HEK293 (cell line): ENCODE measurements around the gene FAM228B.
A peak's percentile ranks its signal among the peaks of the same experiment; 100 is the strongest.

Experiments
- CTCF ChIA-PET: fragments of 350-600 bp; formaldehyde crosslinking; extraction: SDS; loops from one replicate; lab custom pipeline; 2021; ENCODE audit warnings: antibody characterized with exemption; lab: Yijun Ruan, JAX
- POLR2A ChIA-PET: fragments of 300-600 bp; formaldehyde crosslinking; extraction: SDS; loops from one replicate; lab custom pipeline; 2020; ENCODE audit warnings: antibody characterized with exemption, inconsistent platforms; lab: Yijun Ruan, JAX
- H3K27ac ChIP-seq: fragments of 200-500 bp; sonication (Bioruptor generic); 2 replicates; pipeline ENCODE4 v1.5.1; 2014; ENCODE audit warnings: low read depth, low read length, control low read depth, inconsistent platforms; ENCODE audit errors: extremely low read depth
- H3K36me3 ChIP-seq, 2 experiments: fragments of 200-500 bp in 1 of 2; sonication (Bioruptor generic) in 1 of 2; 1 replicate in 1 of 2; 2 replicates in 1 of 2; pipeline ENCODE4 v1.5.1; 2014 to 2017; ENCODE audit warnings: inconsistent platforms in 2 of 2, low read length in 2 of 2; ENCODE audit not compliant: control insufficient read depth in 2 of 2, insufficient read depth in 1 of 2
- H3K4me1 ChIP-seq: fragments of 200-500 bp; sonication (Bioruptor generic); 2 replicates; pipeline ENCODE4 v1.5.1; 2014; ENCODE audit warnings: mild to moderate bottlenecking, low read length, inconsistent platforms; ENCODE audit not compliant: control insufficient read depth, insufficient read depth
- H3K4me3 ChIP-seq: 2 replicates; pipeline ENCODE4 v1.5.1; 2011; ENCODE audit warnings: low read depth, mild to moderate bottlenecking, control low read depth, low read length, moderate library complexity
- H3K9me3 ChIP-seq: fragments of 200-500 bp; sonication (Bioruptor generic); 2 replicates; pipeline ENCODE4 v1.5.1; 2014; ENCODE audit warnings: low read depth, low read length, inconsistent platforms; ENCODE audit not compliant: control insufficient read depth, insufficient read depth
- BCL11A ChIP-seq: fragments of 450-650 bp; formaldehyde crosslinking; IDR thresholded peaks from 2 replicates; pipeline ENCODE4 v1.5.1; 2016; ENCODE audit warnings: low read depth, missing biosample characterization, missing genetic modification characterization
- GLIS1 ChIP-seq: fragments of 450-650 bp; formaldehyde crosslinking; IDR thresholded peaks from 2 replicates; pipeline ENCODE4 v1.5.1; 2016; ENCODE audit warnings: missing biosample characterization, missing genetic modification characterization
- IKZF3 ChIP-seq: fragments of 450-650 bp; IDR thresholded peaks from 2 replicates; pipeline ENCODE4 v1.5.0; 2018; ENCODE audit warnings: missing biosample characterization, mild to moderate bottlenecking, missing genetic modification characterization, moderate library complexity
- KLF9 ChIP-seq: fragments of 450-650 bp; formaldehyde crosslinking; IDR thresholded peaks from 2 replicates; pipeline ENCODE4 v1.5.1; 2016; ENCODE audit warnings: missing biosample characterization, missing genetic modification characterization, low read depth
- YY1 ChIP-seq: fragments of 450-650 bp; formaldehyde crosslinking; IDR thresholded peaks from 2 replicates; pipeline ENCODE4 v1.5.1; 2018; ENCODE audit warnings: missing biosample characterization, missing genetic modification characterization
- ZBTB17 ChIP-seq: fragments of 450-650 bp; formaldehyde crosslinking; IDR thresholded peaks from 2 replicates; pipeline ENCODE4 v1.5.1; 2016; ENCODE audit warnings: missing biosample characterization, missing genetic modification characterization
- ZBTB7A ChIP-seq: fragments of 450-650 bp; formaldehyde crosslinking; IDR thresholded peaks from 2 replicates; pipeline ENCODE4 v1.5.1; 2016; ENCODE audit warnings: low read depth, missing biosample characterization, missing genetic modification characterization
- ZNF335 ChIP-seq: fragments of 450-650 bp; formaldehyde crosslinking; conservative IDR thresholded peaks from 2 replicates; pipeline ENCODE4 v1.5.1; 2016; ENCODE audit warnings: missing biosample characterization, missing genetic modification characterization
- ZNF391 ChIP-seq: fragments of 450-650 bp; formaldehyde crosslinking; IDR thresholded peaks from 2 replicates; pipeline ENCODE4 v1.5.1; 2016; ENCODE audit warnings: low read depth, missing biosample characterization, missing genetic modification characterization, borderline replicate concordance
- ZNF433 ChIP-seq: fragments of 450-650 bp; formaldehyde crosslinking; IDR thresholded peaks from 2 replicates; pipeline ENCODE4 v1.5.1; 2016; ENCODE audit warnings: missing biosample characterization, missing genetic modification characterization, low read depth
- TF ChIP-seq, protein P1 (sequence below): fragments of 450-650 bp; formaldehyde crosslinking; IDR thresholded peaks from 2 replicates; pipeline ENCODE4 v1.5.1; 2016; ENCODE audit warnings: missing biosample characterization, missing genetic modification characterization
- TF ChIP-seq, protein P2 (sequence below): sonication (generic); formaldehyde crosslinking; IDR thresholded peaks from 2 replicates; pipeline ENCODE4 v1.8.1; 2022; ENCODE audit warnings: mild to moderate bottlenecking, moderate library complexity, missing genetic modification reagents
- TF ChIP-seq, protein P3 (sequence below): fragments of 450-650 bp; formaldehyde crosslinking; IDR thresholded peaks from 2 replicates; pipeline ENCODE4 v1.5.1; 2016; ENCODE audit warnings: missing biosample characterization, missing genetic modification characterization
- TF ChIP-seq, protein P4 (sequence below): fragments of 450-650 bp; formaldehyde crosslinking; IDR thresholded peaks from 2 replicates; pipeline ENCODE4 v1.5.1; 2016; ENCODE audit warnings: missing biosample characterization, missing genetic modification characterization, low read depth

Gene FAM228B

DNA sequence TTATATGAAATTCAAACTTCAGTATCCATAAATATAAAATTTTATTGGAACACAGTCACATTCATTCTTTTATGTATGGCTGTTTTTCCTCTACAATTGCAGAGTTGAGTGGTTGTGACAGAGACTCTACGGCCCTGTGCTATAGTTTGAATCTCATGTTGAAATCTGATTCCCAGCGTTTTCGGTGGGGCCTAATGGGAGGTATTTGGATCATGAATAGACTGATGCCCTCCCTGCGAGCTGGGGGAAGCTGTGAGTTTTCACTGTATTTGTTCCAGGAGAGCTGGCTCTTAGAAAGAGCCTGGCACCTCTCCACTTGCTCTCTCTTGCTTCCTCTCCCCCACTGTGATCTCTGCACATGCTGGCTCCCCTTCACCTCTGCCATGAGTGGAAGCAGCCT, 1.8 kb upstream of the FAM228B start:
- TF ChIP-seq ZNF433 (tag by site-specific recombination), result no peak
- TF ChIP-seq GLIS1 (tag by site-specific recombination), result peak; percentile 38; the same call in 1 of the 2 replicates
- Histone ChIP-seq H3K27ac (no peak overlapping the region), H3K9me3 (no peaks in the 10 kb centered on the region), H3K4me3 (no peak overlapping the region), H3K4me1 (peaks cover 3% of the 10 kb centered on the region), H3K36me3 (no peaks in the 10 kb centered on the region)
- CTCF ChIA-PET, result interaction anchor here (0.6 to 1.4 kb wide), 2 partner anchors 37 to 195 kb away, joined by 3 to 8 read pairs; partner anchors contain the start of genes ATAD2B and TP53I3
- POLR2A ChIA-PET, result interaction anchor here (1.2 to 1.9 kb wide), 2 partner anchors 37 to 194 kb away, joined by 6 read pairs; partner anchors contain the start of genes ATAD2B and TP53I3

DNA sequence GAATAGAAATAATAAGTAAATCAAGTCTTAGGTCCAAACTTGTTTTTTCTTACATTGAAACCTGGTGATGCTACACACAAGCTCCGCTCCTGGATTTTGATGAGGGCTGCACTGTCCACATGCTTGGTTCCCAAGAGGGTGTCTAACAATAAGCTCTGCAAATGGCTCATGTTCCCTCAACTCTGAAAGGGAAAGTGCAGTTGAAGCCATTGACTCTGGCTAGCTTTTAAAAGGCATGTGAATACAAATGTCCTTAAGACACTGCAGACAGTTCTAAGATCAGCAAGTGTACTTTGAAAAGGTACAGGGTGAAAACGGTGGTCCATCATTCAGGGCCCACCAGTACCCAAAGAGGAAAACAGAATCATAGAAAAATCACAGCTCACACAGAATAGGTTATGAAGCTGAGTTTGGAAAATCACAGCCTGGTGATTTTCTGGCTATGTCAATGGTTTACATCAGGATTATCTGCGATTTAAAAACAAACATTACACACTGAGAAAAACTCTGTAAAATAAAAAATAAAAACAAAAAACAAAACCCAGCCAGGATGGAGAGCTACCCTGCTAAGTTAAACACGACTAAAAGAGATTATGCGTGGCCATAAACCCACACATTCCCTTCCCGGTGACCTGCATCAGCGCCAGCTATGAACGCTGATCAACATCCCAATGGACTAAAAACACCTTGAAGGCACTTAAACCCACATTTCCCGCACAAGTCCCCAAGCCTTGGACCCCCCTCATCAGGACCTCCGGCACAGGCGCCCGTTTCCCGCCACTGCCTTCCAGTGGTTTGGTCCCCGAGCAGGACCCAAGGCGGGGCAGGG, 689 bp upstream of the FAM228B start:
- Histone ChIP-seq H3K27ac (peak overlapping the region; percentile 79; the same call in 1 of the 2 replicates), H3K9me3 (no peaks in the 10 kb centered on the region), H3K36me3 (no peaks in the 10 kb centered on the region), H3K4me3 (peak overlapping the region; percentile 72), H3K4me1 (peaks cover 3% of the 10 kb centered on the region)
- peak; percentile 39; the same call in 1 of the 2 replicates for TF ChIP-seq ZBTB17
- TF ChIP-seq, protein P1, sequence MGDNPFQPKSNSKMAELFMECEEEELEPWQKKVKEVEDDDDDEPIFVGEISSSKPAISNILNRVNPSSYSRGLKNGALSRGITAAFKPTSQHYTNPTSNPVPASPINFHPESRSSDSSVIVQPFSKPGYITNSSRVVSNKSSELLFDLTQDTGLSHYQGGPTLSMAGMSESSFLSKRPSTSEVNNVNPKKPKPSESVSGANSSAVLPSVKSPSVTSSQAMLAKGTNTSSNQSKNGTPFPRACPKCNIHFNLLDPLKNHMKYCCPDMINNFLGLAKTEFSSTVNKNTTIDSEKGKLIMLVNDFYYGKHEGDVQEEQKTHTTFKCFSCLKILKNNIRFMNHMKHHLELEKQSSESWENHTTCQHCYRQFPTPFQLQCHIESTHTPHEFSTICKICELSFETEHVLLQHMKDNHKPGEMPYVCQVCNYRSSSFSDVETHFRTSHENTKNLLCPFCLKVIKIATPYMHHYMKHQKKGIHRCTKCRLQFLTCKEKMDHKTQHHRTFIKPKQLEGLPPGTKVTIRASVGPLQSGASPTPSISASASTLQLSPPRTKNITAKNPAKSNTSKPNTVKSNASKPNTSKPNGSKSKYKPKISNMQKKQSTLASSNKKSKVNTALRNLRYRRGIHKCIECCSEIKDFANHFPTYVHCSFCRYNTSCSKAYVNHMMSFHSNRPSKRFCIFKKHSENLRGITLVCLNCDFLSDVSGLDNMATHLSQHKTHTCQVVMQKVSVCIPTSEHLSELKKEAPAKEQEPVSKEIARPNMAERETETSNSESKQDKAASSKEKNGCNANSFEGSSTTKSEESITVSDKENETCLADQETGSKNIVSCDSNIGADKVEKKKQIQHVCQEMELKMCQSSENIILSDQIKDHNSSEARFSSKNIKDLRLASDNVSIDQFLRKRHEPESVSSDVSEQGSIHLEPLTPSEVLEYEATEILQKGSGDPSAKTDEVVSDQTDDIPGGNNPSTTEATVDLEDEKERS (tag by site-specific recombination), result no peak
- TF ChIP-seq ZBTB7A (tag by site-specific recombination), result 0 out of 2 replicates have a peak, but pooled peaks have one; percentile 27
- TF ChIP-seq, protein P2, sequence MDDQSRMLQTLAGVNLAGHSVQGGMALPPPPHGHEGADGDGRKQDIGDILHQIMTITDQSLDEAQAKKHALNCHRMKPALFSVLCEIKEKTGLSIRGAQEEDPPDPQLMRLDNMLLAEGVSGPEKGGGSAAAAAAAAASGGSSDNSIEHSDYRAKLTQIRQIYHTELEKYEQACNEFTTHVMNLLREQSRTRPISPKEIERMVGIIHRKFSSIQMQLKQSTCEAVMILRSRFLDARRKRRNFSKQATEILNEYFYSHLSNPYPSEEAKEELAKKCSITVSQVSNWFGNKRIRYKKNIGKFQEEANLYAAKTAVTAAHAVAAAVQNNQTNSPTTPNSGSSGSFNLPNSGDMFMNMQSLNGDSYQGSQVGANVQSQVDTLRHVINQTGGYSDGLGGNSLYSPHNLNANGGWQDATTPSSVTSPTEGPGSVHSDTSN (CRISPR knock-in tag), result no peak
- TF ChIP-seq BCL11A (tag by site-specific recombination), result no peak
- TF ChIP-seq KLF9 (tag by site-specific recombination), result no peak
- 0 out of 2 replicates have a peak, but pooled peaks have one; percentile 47 for TF ChIP-seq ZNF391 (tag by site-specific recombination)
- TF ChIP-seq, protein P3, sequence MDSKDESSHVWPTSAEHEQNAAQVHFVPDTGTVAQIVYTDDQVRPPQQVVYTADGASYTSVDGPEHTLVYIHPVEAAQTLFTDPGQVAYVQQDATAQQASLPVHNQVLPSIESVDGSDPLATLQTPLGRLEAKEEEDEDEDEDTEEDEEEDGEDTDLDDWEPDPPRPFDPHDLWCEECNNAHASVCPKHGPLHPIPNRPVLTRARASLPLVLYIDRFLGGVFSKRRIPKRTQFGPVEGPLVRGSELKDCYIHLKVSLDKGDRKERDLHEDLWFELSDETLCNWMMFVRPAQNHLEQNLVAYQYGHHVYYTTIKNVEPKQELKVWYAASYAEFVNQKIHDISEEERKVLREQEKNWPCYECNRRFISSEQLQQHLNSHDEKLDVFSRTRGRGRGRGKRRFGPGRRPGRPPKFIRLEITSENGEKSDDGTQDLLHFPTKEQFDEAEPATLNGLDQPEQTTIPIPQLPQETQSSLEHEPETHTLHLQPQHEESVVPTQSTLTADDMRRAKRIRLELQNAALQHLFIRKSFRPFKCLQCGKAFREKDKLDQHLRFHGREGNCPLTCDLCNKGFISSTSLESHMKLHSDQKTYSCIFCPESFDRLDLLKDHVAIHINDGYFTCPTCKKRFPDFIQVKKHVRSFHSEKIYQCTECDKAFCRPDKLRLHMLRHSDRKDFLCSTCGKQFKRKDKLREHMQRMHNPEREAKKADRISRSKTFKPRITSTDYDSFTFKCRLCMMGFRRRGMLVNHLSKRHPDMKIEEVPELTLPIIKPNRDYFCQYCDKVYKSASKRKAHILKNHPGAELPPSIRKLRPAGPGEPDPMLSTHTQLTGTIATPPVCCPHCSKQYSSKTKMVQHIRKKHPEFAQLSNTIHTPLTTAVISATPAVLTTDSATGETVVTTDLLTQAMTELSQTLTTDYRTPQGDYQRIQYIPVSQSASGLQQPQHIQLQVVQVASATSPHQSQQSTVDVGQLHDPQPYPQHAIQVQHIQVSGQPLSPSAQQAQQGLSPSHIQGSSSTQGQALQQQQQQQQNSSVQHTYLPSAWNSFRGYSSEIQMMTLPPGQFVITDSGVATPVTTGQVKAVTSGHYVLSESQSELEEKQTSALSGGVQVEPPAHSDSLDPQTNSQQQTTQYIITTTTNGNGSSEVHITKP (tag by site-specific recombination), result peak; percentile 96
- no peak for TF ChIP-seq IKZF3 (tag by site-specific recombination)
- peak; percentile 92 for TF ChIP-seq ZNF335 (tag by site-specific recombination)
- TF ChIP-seq, protein P4, sequence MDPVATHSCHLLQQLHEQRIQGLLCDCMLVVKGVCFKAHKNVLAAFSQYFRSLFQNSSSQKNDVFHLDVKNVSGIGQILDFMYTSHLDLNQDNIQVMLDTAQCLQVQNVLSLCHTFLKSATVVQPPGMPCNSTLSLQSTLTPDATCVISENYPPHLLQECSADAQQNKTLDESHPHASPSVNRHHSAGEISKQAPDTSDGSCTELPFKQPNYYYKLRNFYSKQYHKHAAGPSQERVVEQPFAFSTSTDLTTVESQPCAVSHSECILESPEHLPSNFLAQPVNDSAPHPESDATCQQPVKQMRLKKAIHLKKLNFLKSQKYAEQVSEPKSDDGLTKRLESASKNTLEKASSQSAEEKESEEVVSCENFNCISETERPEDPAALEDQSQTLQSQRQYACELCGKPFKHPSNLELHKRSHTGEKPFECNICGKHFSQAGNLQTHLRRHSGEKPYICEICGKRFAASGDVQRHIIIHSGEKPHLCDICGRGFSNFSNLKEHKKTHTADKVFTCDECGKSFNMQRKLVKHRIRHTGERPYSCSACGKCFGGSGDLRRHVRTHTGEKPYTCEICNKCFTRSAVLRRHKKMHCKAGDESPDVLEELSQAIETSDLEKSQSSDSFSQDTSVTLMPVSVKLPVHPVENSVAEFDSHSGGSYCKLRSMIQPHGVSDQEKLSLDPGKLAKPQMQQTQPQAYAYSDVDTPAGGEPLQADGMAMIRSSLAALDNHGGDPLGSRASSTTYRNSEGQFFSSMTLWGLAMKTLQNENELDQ, result no peak
- TF ChIP-seq YY1 (tag by site-specific recombination), result no peak
- ChIA-PET CTCF (interaction anchor here (0.8 to 1.4 kb wide), 3 partner anchors 10 to 887 kb away, joined by 3 to 8 read pairs (median 3); partner anchors contain the start of gene TP53I3), POLR2A (interaction anchor here (0.7 to 1.9 kb wide), 6 partner anchors 39 to 771 kb away, joined by 3 to 6 read pairs (median 4); partner anchors contain the start of genes ATAD2B, CENPO, PTRHD1 and TP53I3)
